ENCODE data around the gene RALGAPA2.

The RALGAPA2 gene

GRCh38 chr20:20566516-20566915, 145.9 kb downstream of the RALGAPA2 start:
- H3K4me1 ChIP-seq (ENCODE audit: insufficient read depth, low read length, severe bottlenecking): no peaks in the 10 kb centered on the region
- H3K9me2 ChIP-seq (ENCODE audit: low read depth, low read length): no peaks in the 10 kb centered on the region
- TF ChIP-seq CTCF (IDR thresholded peaks at IDR 0.05; ENCODE audit: low read length) (no peak), EZH2 (IDR thresholded peaks at IDR 0.05; ENCODE audit: borderline replicate concordance, low read length) (no peak)
- H3K27me3 ChIP-seq (ENCODE audit: insufficient read depth, low read length): no peaks in the 10 kb centered on the region
- H3K4me3 ChIP-seq (ENCODE audit: low read depth, low read length, poor library complexity, severe bottlenecking): no peak overlapping the region
- H3K9me3 ChIP-seq (ENCODE audit: low read length): no peaks in the 10 kb centered on the region
- H4K20me1 ChIP-seq (ENCODE audit: insufficient read depth, low read length): no peaks in the 10 kb centered on the region
- H3K27ac ChIP-seq (ENCODE audit: low read depth, low read length, poor library complexity, severe bottlenecking): no peak overlapping the region
- H3K9ac ChIP-seq (ENCODE audit: low read length): no peak overlapping the region
- no peaks in the 10 kb centered on the region for H3F3A ChIP-seq (ENCODE audit: insufficient read depth, low read length)
- no peak overlapping the region for H2AFZ ChIP-seq (ENCODE audit: low read length)
- H3K79me2 ChIP-seq (ENCODE audit: insufficient read depth, low read length): no peaks in the 10 kb centered on the region
- H3K4me2 ChIP-seq (ENCODE audit: low read length): no peak overlapping the region
- H3K36me3 ChIP-seq (ENCODE audit: insufficient read depth, low read length): no peaks in the 10 kb centered on the region

- no peaks in the 10 kb centered on the region for H3K4me1 ChIP-seq (ENCODE audit: insufficient read depth, low read length, severe bottlenecking)
Measured at GRCh38 chr20:20564279-20564678, 148.2 kb downstream of the RALGAPA2 start.

GRCh38 chr20:20562507-20562906, 149.9 kb downstream of the RALGAPA2 start:
- no peaks in the 10 kb centered on the region for H3K9me2 ChIP-seq (ENCODE audit: low read depth, low read length)
- no peaks in the 10 kb centered on the region for H3K4me1 ChIP-seq (ENCODE audit: insufficient read depth, low read length, severe bottlenecking)
- no peak overlapping the region for H3K4me2 ChIP-seq (ENCODE audit: low read length)
- no peak overlapping the region for H2AFZ ChIP-seq (ENCODE audit: low read length)
- no peaks in the 10 kb centered on the region for H3K27me3 ChIP-seq (ENCODE audit: insufficient read depth, low read length)
- no peak overlapping the region for H3K9ac ChIP-seq (ENCODE audit: low read length)
- H3K4me3 ChIP-seq (ENCODE audit: low read depth, low read length, poor library complexity, severe bottlenecking): no peak overlapping the region
- no peaks in the 10 kb centered on the region for H3K9me3 ChIP-seq (ENCODE audit: low read length)
- H3K79me2 ChIP-seq (ENCODE audit: insufficient read depth, low read length): no peaks in the 10 kb centered on the region
- H4K20me1 ChIP-seq (ENCODE audit: insufficient read depth, low read length): no peaks in the 10 kb centered on the region
- H3K27ac ChIP-seq (ENCODE audit: low read depth, low read length, poor library complexity, severe bottlenecking): no peak overlapping the region
- TF ChIP-seq EZH2 (IDR thresholded peaks at IDR 0.05; ENCODE audit: borderline replicate concordance, low read length): no peak
- no peak for TF ChIP-seq CTCF (IDR thresholded peaks at IDR 0.05; ENCODE audit: low read length)
- no peaks in the 10 kb centered on the region for H3F3A ChIP-seq (ENCODE audit: insufficient read depth, low read length)
- no peaks in the 10 kb centered on the region for H3K36me3 ChIP-seq (ENCODE audit: insufficient read depth, low read length)

More at GRCh38 chr20:20564279-20564678, 148.2 kb downstream of the RALGAPA2 start:
- no peak overlapping the region for H3K9ac ChIP-seq (ENCODE audit: low read length)
- H3K9me3 ChIP-seq (ENCODE audit: low read length): no peaks in the 10 kb centered on the region
- no peaks in the 10 kb centered on the region for H3K79me2 ChIP-seq (ENCODE audit: insufficient read depth, low read length)
- H3K27ac ChIP-seq (ENCODE audit: low read depth, low read length, poor library complexity, severe bottlenecking): no peak overlapping the region
- no peaks in the 10 kb centered on the region for H3F3A ChIP-seq (ENCODE audit: insufficient read depth, low read length)
- no peak overlapping the region for H3K4me3 ChIP-seq (ENCODE audit: low read depth, low read length, poor library complexity, severe bottlenecking)
- H4K20me1 ChIP-seq (ENCODE audit: insufficient read depth, low read length): no peaks in the 10 kb centered on the region
- no peak overlapping the region for H2AFZ ChIP-seq (ENCODE audit: low read length)
- no peaks in the 10 kb centered on the region for H3K9me2 ChIP-seq (ENCODE audit: low read depth, low read length)
- H3K4me2 ChIP-seq (ENCODE audit: low read length): no peak overlapping the region
- H3K36me3 ChIP-seq (ENCODE audit: insufficient read depth, low read length): no peaks in the 10 kb centered on the region
- no peaks in the 10 kb centered on the region for H3K27me3 ChIP-seq (ENCODE audit: insufficient read depth, low read length)
- no peak for TF ChIP-seq EZH2 (IDR thresholded peaks at IDR 0.05; ENCODE audit: borderline replicate concordance, low read length)

DNA sequence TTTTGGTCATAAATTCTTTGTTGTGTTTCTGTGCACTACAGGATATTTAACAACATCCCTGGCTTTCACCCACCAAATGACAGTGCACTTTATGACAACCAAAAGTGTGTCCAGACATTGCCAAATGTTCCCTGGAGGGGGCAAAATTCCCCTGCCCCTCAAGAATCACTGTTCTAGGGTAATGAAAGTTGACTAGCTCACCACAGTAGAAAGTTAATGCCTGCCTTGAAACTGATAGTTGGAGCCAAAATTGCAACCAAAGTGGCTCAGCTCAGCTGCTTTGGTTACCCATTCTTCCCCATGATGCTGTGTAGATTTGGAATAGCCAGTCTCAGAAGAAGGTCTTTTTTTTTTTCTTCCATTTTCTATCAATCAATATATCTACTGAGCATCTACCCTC, 150.6 kb downstream of the RALGAPA2 start:
- Histone ChIP-seq H3K27ac (ENCODE audit: low read depth, low read length, poor library complexity, severe bottlenecking) (no peak overlapping the region), H3K4me2 (ENCODE audit: low read length) (no peak overlapping the region), H3K27me3 (ENCODE audit: insufficient read depth, low read length) (no peaks in the 10 kb centered on the region), H3K36me3 (ENCODE audit: insufficient read depth, low read length) (no peaks in the 10 kb centered on the region), H3K9me2 (ENCODE audit: low read depth, low read length) (no peaks in the 10 kb centered on the region), H3K9me3 (ENCODE audit: low read length) (no peaks in the 10 kb centered on the region), H3K4me1 (ENCODE audit: insufficient read depth, low read length, severe bottlenecking) (no peaks in the 10 kb centered on the region), H2AFZ (ENCODE audit: low read length) (no peak overlapping the region), H3K4me3 (ENCODE audit: low read depth, low read length, poor library complexity, severe bottlenecking) (no peak overlapping the region), H3K9ac (ENCODE audit: low read length) (no peak overlapping the region), H3F3A (ENCODE audit: insufficient read depth, low read length) (no peaks in the 10 kb centered on the region), H3K79me2 (ENCODE audit: insufficient read depth, low read length) (no peaks in the 10 kb centered on the region), H4K20me1 (ENCODE audit: insufficient read depth, low read length) (no peaks in the 10 kb centered on the region)
- TF ChIP-seq EZH2 (IDR thresholded peaks at IDR 0.05; ENCODE audit: borderline replicate concordance, low read length): no peak
- no peak for TF ChIP-seq CTCF (IDR thresholded peaks at IDR 0.05; ENCODE audit: low read length)

Measured in OCI-LY1 (cell line).